HG02885 (cell line): ENCODE measurements around the gene TRPM8.

Experiments
- ATAC-seq: cut with Tn5 transposase; IDR thresholded peaks from one replicate; pipeline ENCODE4 v1.9.1; 2021; ENCODE audit warnings: mild to moderate bottlenecking; ENCODE audit not compliant: unreplicated experiment, poor library complexity

The TRPM8 gene

GRCh38 chr2:234033174-234033573 lies 116.0 kb downstream of the TRPM8 start:
- no peak for ATAC-seq

DNA sequence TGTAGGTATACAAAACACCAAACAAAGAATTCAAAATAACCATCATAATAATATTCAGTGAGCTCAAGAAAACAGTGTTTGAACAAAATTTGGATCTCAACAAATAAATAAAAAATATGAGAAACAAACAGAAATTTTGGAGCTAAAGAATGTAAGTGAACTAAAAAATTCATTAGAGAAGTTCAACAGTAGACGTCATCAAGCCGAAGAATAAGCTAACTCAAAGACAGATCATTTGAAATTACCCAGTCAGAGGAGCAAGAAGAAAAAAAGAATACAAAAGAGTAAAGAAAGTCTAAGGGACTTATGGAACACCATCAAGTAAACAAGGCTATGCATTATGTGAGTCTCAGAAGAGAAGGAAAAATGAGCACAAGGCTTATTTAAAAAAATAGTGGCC lies 116.7 kb downstream of the TRPM8 start:
- no peak for ATAC-seq

GRCh38 chr2:234038076-234038802 lies 121.1 kb downstream of the TRPM8 start:
- no peak for ATAC-seq

GRCh38 chr2:234044157-234044556 lies 127.0 kb downstream of the TRPM8 start:
- no peak for ATAC-seq

DNA sequence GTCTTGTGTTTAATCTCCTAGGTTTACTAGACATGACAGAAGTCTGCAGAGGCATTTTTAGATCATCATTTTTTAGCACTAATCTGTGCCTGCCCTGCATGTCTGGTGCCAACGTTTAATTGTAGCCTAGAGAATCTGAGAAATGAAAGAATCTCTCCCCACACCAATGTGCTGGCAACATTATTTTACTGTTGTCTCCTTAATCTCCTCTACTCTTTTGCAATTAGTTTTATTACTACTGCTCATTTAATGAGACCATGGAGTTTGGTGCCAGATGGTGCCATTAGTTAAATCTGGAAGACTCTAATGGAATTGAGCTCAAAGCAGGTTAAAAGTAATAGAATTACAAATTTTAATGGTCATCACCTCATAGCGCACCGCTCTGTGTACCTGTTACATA lies 129.3 kb downstream of the TRPM8 start:
- ATAC-seq = no peak

- ATAC-seq = no peak
These were observed 130.2 kb downstream of the TRPM8 start for GRCh38 chr2:234047361-234047760.

GRCh38 chr2:234048049-234048448 lies 130.9 kb downstream of the TRPM8 start:
- ATAC-seq = no peak

- no peak for ATAC-seq
These were observed 133.4 kb downstream of the TRPM8 start, which contains the start of gene SPP2 for GRCh38 chr2:234050455-234051135. TSS of gene SPP2 (plus strand) at chr2:234050702. CDS start at chr2:234050787, 85 bp downstream.

GRCh38 chr2:234051374-234052070 lies 134.3 kb downstream of the TRPM8 start:
- ATAC-seq = no peak

DNA sequence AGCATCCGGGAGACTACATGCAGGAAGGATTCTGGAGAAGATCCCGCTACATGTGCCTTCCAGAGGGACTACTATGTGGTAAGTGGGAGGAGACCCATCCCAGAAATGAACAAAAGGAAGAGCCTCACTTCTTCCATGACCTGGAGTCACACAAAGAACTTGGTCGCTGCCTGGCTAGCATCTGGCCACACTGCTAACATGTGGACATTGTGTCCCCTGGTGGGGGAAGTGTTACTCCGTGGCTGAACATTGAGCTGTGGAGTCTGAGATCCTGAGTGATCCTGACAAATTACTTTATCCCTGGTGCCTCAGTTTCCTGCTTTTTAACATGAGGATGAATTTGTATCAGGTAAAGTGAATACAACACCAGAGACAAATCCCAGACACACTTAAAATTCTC lies 141.7 kb downstream of the TRPM8 start:
- ATAC-seq = no peak

DNA sequence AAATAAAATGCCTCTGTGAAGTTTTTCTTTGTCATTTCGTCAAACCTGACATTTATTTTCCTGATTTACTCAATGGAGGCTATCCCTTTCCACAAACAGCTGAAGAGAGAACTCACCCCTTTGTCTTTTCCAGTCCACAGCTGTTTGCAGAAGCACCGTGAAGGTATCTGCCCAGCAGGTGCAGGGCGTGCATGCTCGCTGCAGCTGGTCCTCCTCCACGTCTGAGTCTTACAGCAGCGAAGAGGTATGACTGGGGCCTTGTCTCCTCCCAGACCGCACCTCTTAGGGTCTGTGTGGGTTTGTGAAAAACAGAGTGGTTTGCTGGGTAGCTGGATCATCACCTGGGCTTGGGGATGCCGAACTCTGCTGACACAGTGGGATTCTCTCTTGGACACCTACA lies 143.1 kb downstream of the TRPM8 start:
- ATAC-seq = no peak

- no peak for ATAC-seq
These were observed 144.6 kb downstream of the TRPM8 start for GRCh38 chr2:234061624-234062257.

GRCh38 chr2:234066587-234066986 lies 149.4 kb downstream of the TRPM8 start:
- ATAC-seq = no peak
